Measurements from ENCODE around the gene CMPK1.
"Not testable (repeated sequence)": the region's sequence is repeated elsewhere in the genome, so short reads cannot be mapped to it uniquely, and the experiment has no call there.

Gene CMPK1

GRCh38 chr1:47338249-47339077, 4.9 kb downstream of the CMPK1 start:
- ATAC-seq: no peak
- TF ChIP-seq CSDC2 (CRISPR knock-in tag; IDR thresholded peaks at IDR 0.05): no peak
- no peak for TF ChIP-seq ZNF565 (CRISPR knock-in tag; conservative IDR thresholded peaks at IDR 0.05; ENCODE audit: low read depth)

GRCh38 chr1:47340227-47340626, 6.6 kb downstream of the CMPK1 start:
- TF ChIP-seq POU6F1 (CRISPR knock-in tag; IDR thresholded peaks at IDR 0.05; ENCODE audit: borderline replicate concordance, low read depth): no peak
- TF ChIP-seq ARNTL (CRISPR knock-in tag; IDR thresholded peaks at IDR 0.05; ENCODE audit: borderline replicate concordance, low read depth): no peak
- TF ChIP-seq CREB5 (CRISPR knock-in tag; IDR thresholded peaks at IDR 0.05; ENCODE audit: low read depth): no peak
- TF ChIP-seq GLIS3 (CRISPR knock-in tag; IDR thresholded peaks at IDR 0.05): no peak
- TF ChIP-seq TSHZ2 (CRISPR knock-in tag; IDR thresholded peaks at IDR 0.05): no peak
- no peak for TF ChIP-seq TCF4 (CRISPR knock-in tag; IDR thresholded peaks at IDR 0.05; ENCODE audit: borderline replicate concordance)
- no peak for TF ChIP-seq TOX (CRISPR knock-in tag; IDR thresholded peaks at IDR 0.05; ENCODE audit: borderline replicate concordance)
- no peak for TF ChIP-seq ZFP30 (CRISPR knock-in tag; IDR thresholded peaks at IDR 0.05)
- TF ChIP-seq ESRRG (CRISPR knock-in tag; IDR thresholded peaks at IDR 0.05): no peak
- TF ChIP-seq SNAI2 (CRISPR knock-in tag; IDR thresholded peaks at IDR 0.05): no peak
- no peak for TF ChIP-seq ZNF565 (CRISPR knock-in tag; conservative IDR thresholded peaks at IDR 0.05; ENCODE audit: low read depth)
- no peak for TF ChIP-seq ZC3H10 (CRISPR knock-in tag; IDR thresholded peaks at IDR 0.05)
- TF ChIP-seq PPARA (CRISPR knock-in tag; IDR thresholded peaks at IDR 0.05; ENCODE audit: borderline replicate concordance): no peak
- no peak for TF ChIP-seq PATZ1 (CRISPR knock-in tag; IDR thresholded peaks at IDR 0.05; ENCODE audit: borderline replicate concordance)
- TF ChIP-seq ZFP3 (CRISPR knock-in tag; IDR thresholded peaks at IDR 0.05): no peak
- TF ChIP-seq RARB (CRISPR knock-in tag; IDR thresholded peaks at IDR 0.05): no peak
- no peak for TF ChIP-seq ZNF70 (CRISPR knock-in tag; IDR thresholded peaks at IDR 0.05)
- ATAC-seq: no peak

GRCh38 chr1:47346979-47347378, 13.4 kb downstream of the CMPK1 start:
- not testable (repeated sequence) for ATAC-seq

GRCh38 chr1:47347735-47348134, 14.1 kb downstream of the CMPK1 start:
- TF ChIP-seq GLIS3 (CRISPR knock-in tag; IDR thresholded peaks at IDR 0.05) (no peak), TCF4 (CRISPR knock-in tag; IDR thresholded peaks at IDR 0.05; ENCODE audit: borderline replicate concordance) (no peak), CSDC2 (CRISPR knock-in tag; IDR thresholded peaks at IDR 0.05) (no peak), ARNTL (CRISPR knock-in tag; IDR thresholded peaks at IDR 0.05; ENCODE audit: borderline replicate concordance, low read depth) (no peak)
- ATAC-seq: no peak

GRCh38 chr1:47348246-47348645, 14.7 kb downstream of the CMPK1 start:
- ATAC-seq: no peak
- TF ChIP-seq ZFP3 (CRISPR knock-in tag; IDR thresholded peaks at IDR 0.05): no peak
- TF ChIP-seq ZC3H10 (CRISPR knock-in tag; IDR thresholded peaks at IDR 0.05): no peak
- TF ChIP-seq ZNF565 (CRISPR knock-in tag; conservative IDR thresholded peaks at IDR 0.05; ENCODE audit: low read depth): no peak
- TF ChIP-seq CSRNP3 (CRISPR knock-in tag; IDR thresholded peaks at IDR 0.05): no peak
- TF ChIP-seq ZFP30 (CRISPR knock-in tag; IDR thresholded peaks at IDR 0.05): no peak
- no peak for TF ChIP-seq POU6F1 (CRISPR knock-in tag; IDR thresholded peaks at IDR 0.05; ENCODE audit: borderline replicate concordance, low read depth)
- TF ChIP-seq ZNF8 (CRISPR knock-in tag; IDR thresholded peaks at IDR 0.05): no peak
- TF ChIP-seq PPARA (CRISPR knock-in tag; IDR thresholded peaks at IDR 0.05; ENCODE audit: borderline replicate concordance): no peak
